Neutrophil (primary cell): ENCODE data around the gene CLDN19.
"Not testable (repeated sequence)": the region's sequence is repeated elsewhere in the genome, so short reads cannot be mapped to it uniquely, and the experiment has no call there.

Experiments
- H3K27ac ChIP-seq: fragments of 200-600 bp; sonication (generic); 2 replicates; pipeline ENCODE4 v1.5.1; 2016; ENCODE audit warnings: mild to moderate bottlenecking, moderate library complexity
- H3K27me3 ChIP-seq: fragments of 200-600 bp; sonication (generic); 2 replicates; pipeline ENCODE4 v1.6.0; 2016; ENCODE audit warnings: mild to moderate bottlenecking
- H3K36me3 ChIP-seq: fragments of 200-600 bp; sonication (generic); 2 replicates; pipeline ENCODE4 v1.5.1; 2017
- H3K4me1 ChIP-seq, 2 experiments: fragments of 200-600 bp in 1 of 2; sonication (generic) in 1 of 2; 1 replicate in 1 of 2; 2 replicates in 1 of 2; pipeline versions ENCODE4 v1.5.1 to v1.6.1; 2013 to 2016; ENCODE audit warnings: low read depth in 1 of 2, low read length in 1 of 2, mild to moderate bottlenecking in 1 of 2, moderate library complexity in 1 of 2; ENCODE audit not compliant: control insufficient read depth in 1 of 2, insufficient read depth in 1 of 2
- H3K4me3 ChIP-seq, 2 experiments: fragments of 200-600 bp in 1 of 2; sonication (generic) in 1 of 2; 1 replicate in 1 of 2; 2 replicates in 1 of 2; pipeline ENCODE4 v1.5.1; 2013 to 2016; ENCODE audit warnings: low read depth in 1 of 2, low read length in 1 of 2, mild to moderate bottlenecking in 1 of 2, moderate library complexity in 1 of 2
- H3K9me3 ChIP-seq: fragments of 200-600 bp; sonication (generic); 2 replicates; pipeline ENCODE4 v1.5.1; 2016
- TF ChIP-seq, protein P1 (sequence below): fragments of 200-600 bp; sonication (generic); IDR thresholded peaks from 2 replicates; pipeline ENCODE4 v1.5.1; 2016; ENCODE audit warnings: antibody characterized with exemption

Gene CLDN19

GRCh38 chr1:42730002-42730401 is 10.0 kb downstream of the CLDN19 start:
- H3K4me1 ChIP-seq, result no peaks in the 10 kb centered on the region
- H3K4me3 ChIP-seq, result no peak overlapping the region
- no peaks in the 10 kb centered on the region for H3K9me3 ChIP-seq

DNA sequence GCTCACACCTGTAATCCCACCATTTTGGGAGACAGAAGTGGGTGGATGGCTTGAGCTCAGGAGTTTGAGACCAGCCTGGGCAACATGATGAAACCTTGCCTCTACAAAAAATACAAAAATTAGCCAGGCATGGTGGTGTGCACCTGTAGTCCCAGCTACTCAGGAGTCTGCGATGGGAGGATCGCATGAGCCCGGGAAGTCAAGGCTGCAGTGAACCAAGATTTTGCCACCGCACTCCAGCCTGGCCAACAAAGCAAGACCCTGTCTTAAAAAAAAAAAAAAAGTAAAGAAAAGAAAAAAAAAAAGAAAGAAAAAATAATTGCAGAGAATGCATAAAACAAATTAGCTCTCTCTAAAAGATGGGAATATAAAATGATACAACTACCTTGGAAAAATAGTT is 14.2 kb downstream of the CLDN19 start:
- H3K4me1 ChIP-seq, H3K36me3 ChIP-seq: not testable (repeated sequence)

More at GRCh38 chr1:42730002-42730401, 10.0 kb downstream of the CLDN19 start:
- H3K27ac ChIP-seq, result no peak overlapping the region
- H3K27me3 ChIP-seq, result no peaks in the 10 kb centered on the region
- no peaks in the 10 kb centered on the region for H3K36me3 ChIP-seq
- TF ChIP-seq, protein P1, sequence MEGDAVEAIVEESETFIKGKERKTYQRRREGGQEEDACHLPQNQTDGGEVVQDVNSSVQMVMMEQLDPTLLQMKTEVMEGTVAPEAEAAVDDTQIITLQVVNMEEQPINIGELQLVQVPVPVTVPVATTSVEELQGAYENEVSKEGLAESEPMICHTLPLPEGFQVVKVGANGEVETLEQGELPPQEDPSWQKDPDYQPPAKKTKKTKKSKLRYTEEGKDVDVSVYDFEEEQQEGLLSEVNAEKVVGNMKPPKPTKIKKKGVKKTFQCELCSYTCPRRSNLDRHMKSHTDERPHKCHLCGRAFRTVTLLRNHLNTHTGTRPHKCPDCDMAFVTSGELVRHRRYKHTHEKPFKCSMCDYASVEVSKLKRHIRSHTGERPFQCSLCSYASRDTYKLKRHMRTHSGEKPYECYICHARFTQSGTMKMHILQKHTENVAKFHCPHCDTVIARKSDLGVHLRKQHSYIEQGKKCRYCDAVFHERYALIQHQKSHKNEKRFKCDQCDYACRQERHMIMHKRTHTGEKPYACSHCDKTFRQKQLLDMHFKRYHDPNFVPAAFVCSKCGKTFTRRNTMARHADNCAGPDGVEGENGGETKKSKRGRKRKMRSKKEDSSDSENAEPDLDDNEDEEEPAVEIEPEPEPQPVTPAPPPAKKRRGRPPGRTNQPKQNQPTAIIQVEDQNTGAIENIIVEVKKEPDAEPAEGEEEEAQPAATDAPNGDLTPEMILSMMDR, result no peak

GRCh38 chr1:42723511-42723910 is 16.5 kb downstream of the CLDN19 start:
- Histone ChIP-seq H3K4me3 (no peak overlapping the region), H3K4me1 (no peaks in the 10 kb centered on the region), H3K9me3 (no peaks in the 10 kb centered on the region), H3K27me3 (no peaks in the 10 kb centered on the region), H3K27ac (no peak overlapping the region), H3K36me3 (no peaks in the 10 kb centered on the region)
- TF ChIP-seq, protein P1, result no peak

More for the DNA sequence above, 14.2 kb downstream of the CLDN19 start:
- not testable (repeated sequence) for H3K27ac ChIP-seq, H3K4me3 ChIP-seq, H3K9me3 ChIP-seq, H3K27me3 ChIP-seq

- not testable (repeated sequence) for H3K27ac ChIP-seq, H3K27me3 ChIP-seq, H3K9me3 ChIP-seq, H3K4me3 ChIP-seq, H3K36me3 ChIP-seq, H3K4me1 ChIP-seq
These were observed 17.6 kb downstream of the CLDN19 start for GRCh38 chr1:42722403-42722802.

- no peaks in the 10 kb centered on the region for H3K36me3 ChIP-seq
- no peaks in the 10 kb centered on the region for H3K9me3 ChIP-seq
- no peak overlapping the region for H3K4me3 ChIP-seq
- H3K4me1 ChIP-seq, result no peaks in the 10 kb centered on the region
- no peak overlapping the region for H3K27ac ChIP-seq
- TF ChIP-seq, protein P1, result no peak
- no peaks in the 10 kb centered on the region for H3K27me3 ChIP-seq
These were observed 18.1 kb downstream of the CLDN19 start for GRCh38 chr1:42721926-42722325.

- Histone ChIP-seq H3K9me3 (no peaks in the 10 kb centered on the region), H3K27ac (no peak overlapping the region), H3K27me3 (no peaks in the 10 kb centered on the region), H3K36me3 (no peaks in the 10 kb centered on the region), H3K4me1 (no peaks in the 10 kb centered on the region), H3K4me3 (no peak overlapping the region)
- TF ChIP-seq, protein P1, result no peak
These were observed 19.2 kb downstream of the CLDN19 start for GRCh38 chr1:42720868-42721267.

DNA sequence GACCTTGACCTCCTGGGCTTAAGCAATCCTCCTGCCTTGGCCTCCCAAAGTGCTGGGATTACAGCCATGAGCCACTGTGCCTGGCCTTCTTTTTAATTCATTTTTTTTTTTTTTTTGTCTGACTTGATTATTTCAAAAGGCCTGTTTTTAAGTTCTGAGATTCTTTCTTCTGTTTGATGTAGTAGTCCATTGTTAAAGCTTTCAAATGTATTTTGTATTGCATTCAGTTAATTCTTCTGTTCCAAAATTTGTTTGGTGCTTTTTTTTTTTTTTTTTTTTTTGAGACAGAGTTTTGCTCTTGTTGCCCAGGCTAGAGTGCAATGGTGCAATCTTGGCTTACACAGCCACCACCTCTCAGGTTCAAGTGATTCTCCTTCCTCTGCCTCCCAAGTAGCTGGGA is 25.6 kb downstream of the CLDN19 start:
- not testable (repeated sequence) for H3K4me1 ChIP-seq, H3K9me3 ChIP-seq, H3K27me3 ChIP-seq, H3K36me3 ChIP-seq, H3K4me3 ChIP-seq, H3K27ac ChIP-seq
